Measurements from ENCODE around the gene DBNL. TPM values are rescaled to one million over a fixed set of nuclear protein-coding genes. Genes with fewer than 3 reads are reported as not detected.
A peak's percentile ranks its signal among the peaks of the same experiment; 100 is the strongest.

DBNL gene
- total and polyA plus RNA-seq, 2 of the 13 experiments (the other 11 are each of a cell fraction or from before 2014, with no cell fraction given): 20.8 to 35.1 TPM

DNA sequence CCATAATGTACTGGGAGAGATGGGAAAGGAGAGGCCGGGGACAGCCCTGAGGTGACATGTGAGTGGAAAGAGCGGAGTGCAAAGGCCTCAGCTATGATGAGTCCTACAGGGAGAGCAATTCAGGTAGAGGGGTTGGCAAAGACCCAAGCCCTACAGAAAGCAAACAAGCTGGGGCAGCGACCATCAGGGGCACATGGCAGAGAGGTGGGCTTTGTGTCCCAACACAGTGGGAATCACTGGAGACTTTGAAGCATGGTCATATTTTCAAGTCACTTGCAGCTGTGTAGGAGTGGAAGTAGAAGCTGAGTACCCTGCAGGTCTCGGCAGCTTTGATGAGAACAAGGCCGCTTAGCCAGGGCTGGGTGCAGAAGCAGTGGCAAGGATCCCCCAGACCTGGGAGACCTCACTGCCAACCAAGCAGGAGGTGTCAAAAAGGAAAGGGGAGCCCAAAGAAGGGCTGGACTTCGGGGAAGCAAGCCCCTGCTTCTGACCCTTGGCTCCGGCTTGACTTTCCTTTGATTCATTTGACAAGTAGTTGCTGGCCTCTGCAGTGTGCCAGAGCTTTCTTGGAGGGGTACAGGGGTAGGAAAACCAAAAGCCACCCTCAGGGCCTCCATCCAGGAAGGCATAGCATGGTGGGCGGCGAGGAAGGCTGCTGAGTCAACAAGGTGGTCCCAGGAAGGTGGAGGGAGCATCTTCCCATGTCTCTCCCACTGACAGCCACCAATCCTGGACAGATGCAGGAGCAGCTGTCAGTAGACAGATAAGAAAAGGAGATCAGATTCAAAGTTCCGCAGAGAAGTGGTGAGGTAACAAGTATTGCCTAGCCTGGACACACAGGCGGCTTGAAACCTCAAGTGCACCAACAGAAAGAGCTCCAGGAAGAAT is 22.8 kb downstream of the DBNL start:
- Histone ChIP-seq H3K4me3 (replicated peaks in 1 of 3; ENCODE audit: insufficient read depth in 1 of 3, low read depth in 2 of 3, low read length in 3 of 3) (no peak overlapping the region), H3K4me1 (ENCODE audit: insufficient read depth, low read length) (peaks cover 77% of the 10 kb centered on the region), H3K36me3 (replicated peaks in 1 of 2; ENCODE audit: control insufficient read depth in 1 of 2, insufficient read depth in 2 of 2, low read length in 2 of 2) (no peaks in the 10 kb centered on the region), H3K27ac (ENCODE audit: extremely low read length, insufficient read depth, low read length) (no peak overlapping the region), H3K9me3 (ENCODE audit: low read length) (no peaks in the 10 kb centered on the region), H3K9ac (ENCODE audit: insufficient read depth, low read depth, low read length) (no peak overlapping the region), H3K27me3 (ENCODE audit: control insufficient read depth in 1 of 2, insufficient read depth in 2 of 2, low read length in 2 of 2) (no peaks in the 10 kb centered on the region), H3K4me2 (ENCODE audit: low read depth, low read length) (no peak overlapping the region), H2AFZ (ENCODE audit: low read length) (no peak overlapping the region), H4K20me1 (ENCODE audit: insufficient read depth, low read length) (no peaks in the 10 kb centered on the region), H3K79me2 (ENCODE audit: insufficient read depth, low read length) (no peaks in the 10 kb centered on the region)
- TF ChIP-seq ZNF776 (CRISPR knock-in tag; IDR thresholded peaks at IDR 0.05): no peak
- peak; percentile 54; the same call in 1 of the 2 replicates for TF ChIP-seq KDM2A (CRISPR knock-in tag; IDR thresholded peaks at IDR 0.05; ENCODE audit: borderline replicate concordance, low read depth)
- no peak for TF ChIP-seq MAFG (CRISPR knock-in tag; IDR thresholded peaks at IDR 0.05)
- peak; percentile 30 for TF ChIP-seq RBM22 (optimal IDR thresholded peaks at IDR 0.05; ENCODE audit: low read length)
- TF ChIP-seq, protein P1, sequence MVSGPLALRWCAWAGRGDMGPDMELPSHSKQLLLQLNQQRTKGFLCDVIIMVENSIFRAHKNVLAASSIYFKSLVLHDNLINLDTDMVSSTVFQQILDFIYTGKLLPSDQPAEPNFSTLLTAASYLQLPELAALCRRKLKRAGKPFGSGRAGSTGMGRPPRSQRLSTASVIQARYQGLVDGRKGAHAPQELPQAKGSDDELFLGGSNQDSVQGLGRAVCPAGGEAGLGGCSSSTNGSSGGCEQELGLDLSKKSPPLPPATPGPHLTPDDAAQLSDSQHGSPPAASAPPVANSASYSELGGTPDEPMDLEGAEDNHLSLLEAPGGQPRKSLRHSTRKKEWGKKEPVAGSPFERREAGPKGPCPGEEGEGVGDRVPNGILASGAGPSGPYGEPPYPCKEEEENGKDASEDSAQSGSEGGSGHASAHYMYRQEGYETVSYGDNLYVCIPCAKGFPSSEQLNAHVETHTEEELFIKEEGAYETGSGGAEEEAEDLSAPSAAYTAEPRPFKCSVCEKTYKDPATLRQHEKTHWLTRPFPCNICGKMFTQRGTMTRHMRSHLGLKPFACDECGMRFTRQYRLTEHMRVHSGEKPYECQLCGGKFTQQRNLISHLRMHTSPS (CRISPR knock-in tag; IDR thresholded peaks at IDR 0.05; ENCODE audit: low read depth): no peak
- no peak for TF ChIP-seq ZSCAN25 (CRISPR knock-in tag; IDR thresholded peaks at IDR 0.05)
- 0 out of 2 replicates have a peak, but pooled peaks have one; percentile 34 for TF ChIP-seq ZNF788 (CRISPR knock-in tag; IDR thresholded peaks at IDR 0.05; ENCODE audit: borderline replicate concordance)
- peak; percentile 76; the same call in 1 of the 2 replicates for TF ChIP-seq AKAP8 (CRISPR knock-in tag; IDR thresholded peaks at IDR 0.05)
- TF ChIP-seq NR2F2 (IDR thresholded peaks at IDR 0.05; ENCODE audit: borderline replicate concordance, low read depth): 0 out of 2 replicates have a peak, but pooled peaks have one; percentile 10
- peak; percentile 52 for TF ChIP-seq POLR2G (IDR thresholded peaks at IDR 0.05; ENCODE audit: low read depth, low read length)
- TF ChIP-seq SMAD3 (CRISPR knock-in tag; IDR thresholded peaks at IDR 0.05): no peak
- peak; percentile 92; the same call in 1 of the 2 replicates for TF ChIP-seq ZNF431 (CRISPR knock-in tag; IDR thresholded peaks at IDR 0.05; ENCODE audit: borderline replicate concordance, low read depth)
- TF ChIP-seq NFYC (CRISPR knock-in tag; IDR thresholded peaks at IDR 0.05): no peak
- ChIA-PET POLR2A (interaction anchor here (0.8 to 1.9 kb wide), 4 partner anchors 23 to 506 kb away, joined by 3 to 6 read pairs (median 4); partner anchors contain the start of genes DBNL, DDX56 and YKT6), CTCF (ENCODE audit: low intra/inter-chr PET ratio, low total read pairs) (no interaction called here)
- ATAC-seq (peak; percentile 15), DNase-seq (ENCODE audit: low spot score) (no peak), FAIRE-seq (no peak)
- WGBS (ENCODE audit: low lambda C conversion rate): 43% methylated on average over 11 of the region's 11 CpGs
- intact Hi-C loops (cut with micrococcal nuclease; ENCODE audit: unreplicated experiment) (no loop called here), in situ Hi-C loops (cut with HindIII; ENCODE audit: extremely low pct_ligation_motif_present, low pct_unique_long_range_greater_than_20kb) (no loop called here)
- BruUV-seq (replicated peaks): no TSS peak
